HG03575 (cell line): ENCODE measurements around the gene CALCOCO1.
"Not testable (repeated sequence)": the region's sequence is repeated elsewhere in the genome, so short reads cannot be mapped to it uniquely, and the experiment has no call there.

Source experiments
- ATAC-seq: cut with Tn5 transposase; IDR thresholded peaks from one replicate; pipeline ENCODE4 v1.9.1; 2021; ENCODE audit not compliant: unreplicated experiment, insufficient number of reproducible peaks, low FRiP score; ENCODE audit errors: extremely low read depth

The CALCOCO1 gene

DNA sequence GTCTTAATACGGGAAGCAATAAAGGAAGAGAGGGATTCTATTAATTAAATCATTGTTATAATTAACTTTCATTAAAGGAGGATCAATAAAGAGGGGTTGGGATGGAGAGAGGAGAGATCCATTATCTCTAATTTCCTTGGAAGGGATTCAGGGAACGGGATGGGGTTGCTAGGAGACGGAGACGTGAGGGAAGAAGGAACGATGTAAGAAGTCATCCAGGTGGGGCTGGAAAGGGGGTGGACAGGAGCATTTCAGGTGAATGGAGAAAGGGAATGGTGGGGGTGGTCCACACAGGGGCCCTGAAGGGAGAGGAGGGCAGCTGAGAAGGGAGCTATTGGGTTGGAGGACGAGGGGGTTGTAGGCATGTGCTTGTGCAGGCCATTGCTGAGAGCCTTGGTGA lies 17.2 kb downstream of the CALCOCO1 start:
- no peak for ATAC-seq

DNA sequence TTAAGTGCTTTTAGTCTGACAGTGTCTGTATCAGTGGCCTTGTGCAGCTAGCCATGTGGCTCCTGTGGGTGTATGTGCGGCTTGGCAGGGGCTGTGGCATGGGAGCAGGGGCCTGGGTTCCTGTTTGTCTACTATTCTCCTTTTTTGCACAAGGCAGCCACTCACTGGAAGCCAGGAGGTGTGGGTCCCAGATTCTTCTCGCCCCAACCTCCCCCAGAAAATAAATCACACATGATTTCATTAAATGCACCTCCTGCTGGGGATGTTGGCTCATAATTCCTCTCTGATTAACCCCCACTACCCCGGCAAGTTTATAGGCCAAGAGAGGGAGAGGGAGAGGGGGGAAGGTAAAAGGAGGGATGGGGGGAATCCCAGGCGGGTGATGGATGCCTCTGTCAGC lies 17.6 kb downstream of the CALCOCO1 start:
- ATAC-seq, result no peak

DNA sequence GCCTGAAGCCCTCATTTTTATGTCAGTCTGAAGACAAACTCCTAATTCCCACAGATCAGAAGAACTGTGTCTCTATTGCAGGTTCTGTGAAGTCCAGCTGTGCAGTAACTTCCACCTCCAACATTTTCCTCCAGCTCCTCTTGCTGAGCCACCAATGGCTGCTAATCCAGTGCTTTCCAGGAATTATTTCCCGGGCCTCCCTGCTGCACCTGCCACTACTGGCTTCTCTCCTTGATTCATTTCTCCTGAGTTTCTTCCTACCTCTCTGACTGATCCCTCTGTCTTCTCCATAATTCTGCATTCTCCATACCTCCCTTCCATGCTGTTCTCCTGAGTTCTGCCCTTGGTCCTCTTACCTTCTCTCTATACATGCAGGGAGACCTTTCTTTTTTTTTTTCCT lies 21.2 kb downstream of the CALCOCO1 start:
- ATAC-seq, result no peak

DNA sequence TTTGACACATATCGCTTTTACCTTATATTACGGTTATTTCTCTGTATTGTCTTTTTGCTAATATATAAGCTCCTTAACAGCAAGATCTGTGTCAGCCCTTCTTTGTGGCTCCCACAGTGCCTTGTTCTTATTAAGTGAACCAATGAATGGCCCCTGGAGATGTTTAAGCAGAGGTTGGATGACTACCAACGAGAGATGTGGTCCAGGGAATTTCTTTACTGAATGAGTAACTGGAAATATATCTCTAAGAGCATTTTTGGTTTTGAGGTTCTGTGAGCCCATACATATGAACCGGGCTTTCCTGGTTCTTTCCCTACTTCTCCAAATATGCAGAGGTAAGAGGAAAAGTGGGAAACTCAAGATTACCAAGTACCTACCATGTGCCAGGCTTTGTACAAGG lies 23.5 kb downstream of the CALCOCO1 start:
- no peak for ATAC-seq

DNA sequence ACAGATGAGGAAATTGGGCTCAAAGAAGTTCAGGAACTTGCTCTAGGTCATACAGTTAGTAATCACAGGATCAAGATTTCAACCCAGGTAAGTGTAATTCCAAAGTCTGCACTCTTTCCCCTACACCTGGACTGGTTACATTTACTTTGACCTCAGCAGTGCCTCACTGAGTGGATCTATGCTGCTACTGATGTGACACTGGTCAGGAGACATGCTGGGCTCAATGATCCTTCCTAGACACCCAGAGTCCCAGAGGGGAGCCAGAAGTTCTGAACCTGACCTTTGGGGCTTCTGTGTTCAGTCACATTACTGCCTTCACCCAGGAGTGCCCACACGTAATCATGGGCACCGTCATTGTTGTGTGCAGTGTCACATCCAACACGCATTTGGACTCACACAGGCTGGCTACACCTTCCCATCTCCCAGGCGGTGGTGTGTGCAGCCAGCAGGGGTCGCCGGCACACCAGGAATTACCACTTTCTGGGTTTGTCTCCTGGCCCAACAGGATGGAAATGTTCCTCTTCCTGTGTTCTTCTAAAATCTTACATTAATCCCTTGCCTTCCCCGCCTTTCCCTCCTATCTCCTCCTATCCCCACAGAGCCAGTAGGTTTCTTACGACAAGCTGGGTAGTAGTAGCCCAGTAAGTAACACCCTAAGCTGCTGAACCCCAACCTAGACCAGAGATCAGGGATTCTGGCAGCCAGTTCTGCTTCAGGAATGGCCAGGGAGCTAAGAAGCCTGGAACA lies 25.6 kb downstream of the CALCOCO1 start:
- ATAC-seq, result no peak

DNA sequence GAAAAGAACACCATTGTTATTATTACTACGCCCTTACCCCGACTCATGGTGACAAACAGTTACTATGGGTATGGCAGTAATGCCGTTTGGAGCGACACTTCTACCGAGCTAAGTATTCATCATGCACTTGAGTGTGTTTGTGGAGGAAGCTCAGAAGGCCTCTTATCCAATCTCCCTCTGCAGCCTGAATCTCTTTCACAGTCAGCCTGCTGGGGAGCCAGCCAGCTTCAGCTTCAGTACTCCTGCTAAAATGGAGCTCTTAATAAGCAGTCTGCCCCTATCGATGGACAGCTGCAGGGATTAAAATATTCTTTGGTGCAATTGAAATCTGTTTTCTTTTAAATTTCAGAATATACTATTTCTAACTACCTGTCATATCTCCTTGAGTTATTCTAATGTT lies 26.7 kb downstream of the CALCOCO1 start:
- ATAC-seq, result no peak

DNA sequence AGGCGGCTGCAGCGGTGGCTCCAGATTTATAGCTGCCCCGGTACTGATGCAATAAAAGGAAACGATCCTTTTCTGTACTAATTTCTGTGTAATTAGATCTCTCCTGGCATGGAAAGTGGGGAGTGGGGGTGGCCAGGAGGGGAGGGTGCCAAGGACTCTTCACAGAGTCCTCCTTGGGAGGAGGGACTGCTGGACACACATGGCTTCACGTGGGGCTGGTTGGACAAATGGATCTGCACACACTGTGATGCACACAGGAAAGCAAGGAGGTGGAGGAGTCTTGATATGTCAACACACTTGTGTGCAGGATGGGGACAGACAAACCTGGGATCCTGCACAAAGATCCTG lies 27.6 kb downstream of the CALCOCO1 start:
- no peak for ATAC-seq

DNA sequence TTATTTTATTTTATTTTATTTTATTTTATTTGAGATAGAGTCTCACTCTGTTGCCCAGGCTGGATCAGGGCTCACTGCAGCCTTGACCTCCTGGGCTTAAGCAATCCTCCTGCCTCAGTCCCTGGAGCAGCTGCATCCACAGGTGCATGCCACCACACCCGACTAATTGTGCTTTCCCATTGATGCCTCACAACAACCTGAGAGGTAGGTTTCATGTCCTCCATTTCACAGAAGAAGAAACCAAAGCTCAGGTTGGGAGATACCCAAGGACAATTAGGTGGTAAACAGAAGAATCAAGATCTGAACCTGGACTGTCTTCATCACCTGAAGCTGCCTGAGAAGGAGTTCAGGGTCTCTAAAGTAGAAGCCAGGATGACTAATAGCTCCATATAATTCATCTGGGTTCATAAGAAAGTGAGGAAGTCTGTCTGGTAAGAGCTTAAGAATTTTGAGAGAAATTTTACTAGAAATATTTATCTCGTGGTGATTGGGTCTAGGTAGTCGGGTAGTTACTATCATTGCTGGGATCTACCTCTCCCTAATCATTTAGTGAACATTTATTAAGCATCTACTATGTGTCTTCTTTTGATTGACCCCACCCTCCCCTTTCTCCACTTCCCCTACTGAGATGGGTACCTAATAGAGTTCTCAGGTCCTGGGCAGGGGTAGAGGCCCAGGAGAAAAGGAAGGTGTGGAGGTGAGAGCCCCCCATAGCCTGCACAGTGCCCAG lies 28.1 kb downstream of the CALCOCO1 start:
- no peak for ATAC-seq

DNA sequence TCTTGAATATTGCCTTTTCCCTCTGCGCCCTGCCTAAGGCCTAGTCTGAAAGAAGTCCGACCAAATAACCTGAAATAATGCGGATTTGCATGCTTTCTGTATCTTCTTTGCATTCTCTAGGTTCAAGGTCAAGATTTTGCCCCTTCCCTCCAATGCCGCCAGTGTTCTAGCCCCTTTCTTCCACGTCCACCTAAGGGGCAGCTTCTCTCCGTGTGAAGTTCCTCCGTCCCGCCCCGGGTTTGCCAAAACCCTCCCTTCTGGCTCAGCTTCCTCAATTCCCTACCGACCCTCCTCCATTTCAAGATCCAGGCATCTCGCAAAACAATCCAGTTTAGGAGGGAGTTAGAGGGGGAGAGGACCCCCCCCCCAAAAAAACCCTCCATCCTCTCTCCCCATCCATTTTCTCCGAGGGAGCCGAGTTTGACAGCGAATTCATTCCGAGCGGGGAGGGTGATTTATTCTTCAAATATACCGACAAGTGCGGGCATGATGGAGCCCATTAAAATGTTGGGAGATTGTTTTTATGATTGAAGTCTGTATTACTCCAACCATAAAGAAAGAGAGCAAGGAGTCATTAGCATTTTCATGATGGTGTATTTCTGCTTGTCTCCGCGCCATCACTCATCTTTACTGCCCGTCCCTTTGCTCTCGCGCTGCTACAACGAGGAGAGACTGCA lies 30.5 kb downstream of the CALCOCO1 start:
- ATAC-seq, result no peak

DNA sequence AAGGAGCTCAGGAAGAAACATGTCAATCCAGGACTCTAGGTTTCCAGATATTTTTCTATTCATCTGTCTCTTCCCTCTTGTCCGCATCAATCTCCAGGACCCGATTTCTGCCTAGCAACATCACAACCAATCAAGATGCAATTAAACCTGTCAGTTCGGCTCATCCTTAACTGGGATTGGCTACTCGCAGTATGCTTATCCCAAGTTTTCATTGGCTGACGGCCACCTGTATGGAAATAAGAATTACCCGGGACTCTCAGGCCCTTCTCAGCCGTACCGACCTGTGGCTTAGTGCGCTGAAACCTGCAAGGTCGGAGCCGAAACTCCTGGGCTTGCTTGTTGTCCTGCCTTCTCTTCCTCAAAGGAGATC lies 31.0 kb downstream of the CALCOCO1 start:
- ATAC-seq, result no peak

DNA sequence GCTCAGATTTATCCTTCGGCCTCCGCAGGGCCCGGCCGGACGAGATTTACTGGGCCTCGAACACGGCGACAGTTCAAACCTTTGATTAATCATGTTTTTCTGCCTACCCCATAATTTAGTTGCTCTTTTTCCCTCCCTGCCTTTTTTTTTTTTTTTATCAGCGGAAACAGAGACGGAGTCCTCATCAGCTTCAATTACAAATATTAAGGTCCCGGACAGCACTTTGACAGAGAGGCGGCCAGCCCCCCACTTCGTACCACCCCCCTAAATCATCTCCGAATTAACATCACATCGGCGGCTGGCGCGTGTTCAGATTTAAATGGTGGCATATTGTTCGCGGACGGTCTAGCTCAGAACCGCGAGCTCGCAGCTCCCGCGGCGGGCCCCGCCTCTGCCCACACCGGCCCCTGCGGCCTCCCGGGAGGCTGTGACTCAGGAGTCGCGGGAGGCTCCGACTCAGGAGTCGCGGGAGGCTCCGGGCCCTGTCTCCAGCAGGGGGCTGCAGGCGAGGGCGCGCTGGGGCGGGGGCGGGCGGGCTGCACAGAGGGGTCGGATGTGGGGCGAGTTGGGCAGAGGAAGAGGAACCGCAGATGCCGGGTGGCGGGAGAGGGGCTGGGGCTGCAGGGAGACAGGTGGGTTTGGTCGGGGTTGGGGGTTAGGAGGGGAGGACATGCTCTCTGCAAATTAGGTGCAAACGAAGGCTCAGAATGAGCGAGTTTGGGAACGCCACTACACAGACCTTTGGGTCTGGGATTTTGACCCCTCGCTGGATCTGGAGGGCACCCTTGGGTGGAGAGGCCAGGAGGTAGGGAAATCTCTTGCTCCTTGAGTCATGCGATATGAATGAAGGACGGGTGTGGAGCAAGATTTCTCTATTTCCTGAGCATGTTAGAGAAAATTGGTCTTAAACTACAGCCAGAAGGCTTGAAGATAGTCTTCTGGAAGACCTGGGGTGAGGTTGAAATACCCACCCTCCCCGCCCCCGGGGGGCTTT lies 31.8 kb downstream of the CALCOCO1 start:
- no peak for ATAC-seq

DNA sequence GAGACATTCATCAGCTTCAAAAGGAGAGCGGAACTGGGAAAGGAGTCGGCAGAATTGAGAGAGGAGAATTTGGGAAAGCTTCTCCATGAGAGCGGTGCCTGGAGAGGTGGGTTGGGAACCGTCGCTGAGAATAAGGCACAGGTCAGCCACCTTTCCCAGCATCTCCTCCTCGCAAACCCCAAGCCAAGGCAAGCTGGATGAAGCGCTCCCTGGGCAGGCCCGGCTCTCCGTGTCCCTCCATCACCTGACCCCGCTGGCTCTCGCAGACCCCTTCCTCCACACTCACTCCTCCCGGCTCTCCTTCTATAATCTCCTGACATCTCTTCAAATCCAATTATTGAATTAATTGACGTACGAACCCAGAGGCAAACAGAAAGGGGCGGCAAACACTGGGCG lies 32.5 kb downstream of the CALCOCO1 start:
- ATAC-seq, result no peak

DNA sequence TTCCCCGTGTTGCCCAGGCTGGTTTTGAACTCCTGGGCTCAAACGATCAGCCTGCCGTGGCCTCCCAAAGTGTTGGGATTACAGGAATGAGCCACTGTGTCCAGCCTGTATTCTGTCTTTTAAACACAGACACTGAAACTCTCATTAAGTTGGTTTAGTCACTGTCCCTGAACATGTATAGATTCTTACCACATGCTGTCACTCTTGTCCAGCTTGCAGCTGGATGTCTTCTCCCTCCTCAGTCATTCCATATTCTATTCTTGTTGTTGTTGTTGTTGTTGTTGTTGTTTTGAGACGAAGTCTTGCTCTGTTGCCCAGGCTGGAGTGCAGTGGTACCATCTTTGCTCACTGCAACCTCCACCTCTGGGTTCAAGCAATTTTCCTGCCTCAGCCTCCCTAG lies 39.1 kb downstream of the CALCOCO1 start:
- ATAC-seq, result no peak

DNA sequence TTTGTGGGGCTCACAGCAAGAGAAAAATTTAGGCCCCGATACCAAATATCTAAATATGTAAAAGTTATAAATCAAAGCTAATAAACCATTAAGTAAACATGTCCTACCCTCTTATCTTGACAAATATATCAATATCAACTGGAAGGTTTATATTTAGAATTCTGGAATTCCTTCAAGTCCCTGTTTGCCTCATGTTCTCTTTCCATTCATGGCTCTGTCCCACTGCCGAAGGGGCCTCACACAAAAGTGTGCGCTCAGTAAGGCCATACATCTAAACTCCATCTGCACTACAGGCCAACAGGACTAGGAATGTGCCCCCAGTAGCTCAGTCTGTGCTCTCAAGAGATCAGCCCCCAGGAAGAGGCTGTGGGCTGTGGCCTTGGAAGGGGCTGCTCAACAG lies 40.8 kb downstream of the CALCOCO1 start:
- ATAC-seq, result no peak

DNA sequence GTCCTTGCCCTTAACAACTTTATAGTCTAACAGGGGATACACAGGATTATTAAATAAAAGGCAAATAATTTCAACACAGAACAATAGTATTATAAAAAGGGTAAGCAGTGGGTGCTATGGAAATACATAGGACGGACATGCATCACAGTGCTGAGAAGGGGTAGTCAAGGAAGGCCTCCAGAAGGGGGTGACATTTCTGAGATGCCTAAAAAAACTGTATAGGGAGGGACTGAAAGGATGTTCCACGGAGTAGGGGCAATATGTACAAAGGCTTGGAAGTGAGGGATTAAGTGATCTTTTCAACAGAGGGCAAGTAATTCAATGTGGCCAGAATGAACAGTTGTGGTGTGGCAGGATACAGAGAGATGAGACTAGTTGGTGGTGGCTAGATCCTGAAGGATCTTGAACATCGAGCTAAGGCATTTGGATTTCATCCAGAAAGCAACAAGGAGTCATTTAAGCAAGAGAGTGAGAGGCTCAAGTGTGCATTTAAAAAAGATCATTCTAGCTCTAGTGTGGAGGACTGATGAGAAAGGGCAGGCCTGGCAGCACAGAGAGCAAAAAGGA lies 42.5 kb downstream of the CALCOCO1 start:
- no peak for ATAC-seq

DNA sequence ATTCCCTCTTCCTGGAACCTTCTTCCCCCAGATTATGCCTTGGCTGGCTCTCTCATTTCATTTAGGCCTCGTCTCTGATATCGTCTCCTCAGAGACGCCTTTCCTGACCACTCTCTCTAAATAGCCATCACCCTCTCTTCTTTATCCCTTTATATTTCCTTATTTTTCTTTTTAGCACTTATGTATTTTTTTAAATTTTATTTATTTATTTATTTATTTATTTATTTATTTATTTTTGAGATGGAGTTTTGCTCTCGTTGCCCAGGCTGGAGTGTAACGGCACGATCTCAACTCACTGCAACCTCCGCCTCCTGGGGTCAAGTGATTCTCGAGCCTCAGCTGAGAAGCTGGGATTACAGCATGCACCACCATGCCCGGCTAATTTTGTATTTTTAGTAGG lies 43.3 kb downstream of the CALCOCO1 start:
- no peak for ATAC-seq

DNA sequence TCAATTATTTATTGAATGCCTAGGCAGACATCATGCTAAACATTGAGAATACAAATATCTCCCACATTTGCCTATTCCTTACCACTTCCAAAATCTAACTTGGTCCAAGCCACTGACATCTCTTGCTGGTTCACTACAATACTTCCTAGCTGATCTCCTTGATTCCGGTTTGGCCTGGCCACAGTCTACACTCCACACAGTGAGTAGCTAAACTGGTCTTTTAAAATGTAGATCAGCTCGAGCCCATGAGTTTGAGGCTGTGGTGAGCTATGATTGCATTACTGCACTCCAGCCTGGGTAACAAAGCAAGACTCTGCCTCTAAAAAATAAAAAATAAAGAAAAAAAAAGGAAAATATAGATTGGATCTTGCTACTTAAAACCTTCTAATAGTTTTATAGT lies 43.8 kb downstream of the CALCOCO1 start:
- ATAC-seq, result no peak

DNA sequence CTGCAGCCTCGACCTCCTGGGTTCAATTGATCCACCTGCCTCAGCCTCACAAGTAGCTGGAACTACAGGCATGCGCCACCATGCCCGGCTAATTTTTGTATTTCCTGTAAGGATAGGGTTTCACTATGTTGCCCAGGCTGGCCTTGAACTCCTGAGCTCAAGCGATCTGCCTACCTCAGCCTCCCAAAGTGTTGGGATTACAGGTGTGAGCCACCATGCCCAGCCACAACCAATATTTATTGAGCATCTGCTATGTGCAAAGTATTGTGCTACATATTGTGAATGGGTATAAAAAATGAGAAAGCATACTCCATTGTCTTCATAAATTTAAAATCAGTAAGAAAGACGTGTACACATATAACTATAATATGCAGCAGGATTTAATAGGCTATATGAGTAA lies 47.2 kb downstream of the CALCOCO1 start:
- not testable (repeated sequence) for ATAC-seq

DNA sequence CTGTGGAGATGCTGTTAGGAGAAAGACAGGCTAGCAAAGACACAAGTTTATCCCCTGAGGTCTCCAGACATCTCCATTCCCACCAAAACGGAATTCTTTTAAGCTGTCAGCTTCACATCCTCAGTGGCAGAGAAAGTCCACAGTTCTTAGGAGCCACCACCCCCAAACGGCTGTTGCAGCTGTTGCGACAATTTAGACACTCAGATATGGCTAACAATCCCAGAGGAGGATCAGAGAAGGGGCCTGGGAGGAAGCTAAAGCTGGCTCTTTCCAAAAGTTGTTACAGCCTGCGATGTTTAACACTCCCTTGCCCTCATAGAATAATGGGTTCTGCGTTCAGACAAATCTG lies 49.5 kb downstream of the CALCOCO1 start:
- no peak for ATAC-seq
